Limb (tissue), 2 donors: ENCODE data around the gene FSTL4.
"Not testable (repeated sequence)": the region's sequence is repeated elsewhere in the genome, so short reads cannot be mapped to it uniquely, and the experiment has no call there.

Experiments
- DNase-seq, 2 donors: peaks; one replicate each; pipeline ENCODE4 v3.0.0-alpha.2; 2016; ENCODE audit errors: extremely low spot score in 2 of 2

Gene FSTL4

GRCh38 chr5:133556551-133556950 is 55.8 kb downstream of the FSTL4 start:
- no peak for DNase-seq

- no peak for DNase-seq
These were observed 58.1 kb downstream of the FSTL4 start for GRCh38 chr5:133554279-133554678.

GRCh38 chr5:133552925-133553525 is 59.3 kb downstream of the FSTL4 start:
- DNase-seq: peak; percentile 39 to 53

- DNase-seq: no peak
These were observed 65.8 kb downstream of the FSTL4 start for GRCh38 chr5:133546500-133546899.

GRCh38 chr5:133544346-133544745 is 68.0 kb downstream of the FSTL4 start:
- no peak for DNase-seq

- no peak for DNase-seq
These were observed 72.5 kb downstream of the FSTL4 start for GRCh38 chr5:133539818-133540217.

- no peak for DNase-seq
These were observed 73.6 kb downstream of the FSTL4 start for GRCh38 chr5:133538718-133539117.

GRCh38 chr5:133535241-133535929 is 77.0 kb downstream of the FSTL4 start:
- not testable (repeated sequence) for DNase-seq

GRCh38 chr5:133534566-133534965 is 77.8 kb downstream of the FSTL4 start:
- DNase-seq: no peak

- no peak for DNase-seq
These were observed 78.8 kb downstream of the FSTL4 start for GRCh38 chr5:133533541-133533940.

GRCh38 chr5:133531594-133531993 is 80.7 kb downstream of the FSTL4 start:
- DNase-seq: peak; percentile 53 to 56

GRCh38 chr5:133531178-133531577 is 81.2 kb downstream of the FSTL4 start:
- no peak for DNase-seq

- no peak for DNase-seq
These were observed 82.1 kb downstream of the FSTL4 start for GRCh38 chr5:133530270-133530669.

- no peak for DNase-seq
These were observed 83.5 kb downstream of the FSTL4 start for GRCh38 chr5:133528841-133529240.

GRCh38 chr5:133527311-133527710 is 85.0 kb downstream of the FSTL4 start:
- peak; percentile 49 to 53 for DNase-seq

GRCh38 chr5:133526368-133526767 is 86.0 kb downstream of the FSTL4 start:
- no peak for DNase-seq

- no peak for DNase-seq
These were observed 87.2 kb downstream of the FSTL4 start for GRCh38 chr5:133525126-133525525.

- DNase-seq: no peak
These were observed 87.7 kb downstream of the FSTL4 start for GRCh38 chr5:133524666-133525065.

- DNase-seq: no peak
These were observed 88.3 kb downstream of the FSTL4 start for GRCh38 chr5:133523961-133524586.

GRCh38 chr5:133523013-133523658 is 89.2 kb downstream of the FSTL4 start:
- no peak for DNase-seq

GRCh38 chr5:133521801-133522200 is 90.5 kb downstream of the FSTL4 start:
- no peak for DNase-seq

- no peak for DNase-seq
These were observed 91.2 kb downstream of the FSTL4 start for GRCh38 chr5:133520991-133521706.
